ENCODE results near the gene EPOP. TPM values are rescaled to one million over a fixed set of nuclear protein-coding genes. Genes with fewer than 3 reads are reported as not detected.
A peak's percentile ranks its signal among the peaks of the same experiment; 100 is the strongest.

Gene EPOP
- total RNA-seq, 5 donors from 2014 or later (not counting 1 experiment from before 2014, with no cell fraction given) = 0.68 to 1.6 (median 0.90) TPM

GRCh38 chr17:38711792-38712571, 37.2 kb upstream of the EPOP start:
- ChIA-PET CTCF (interaction anchor here in 1 of 2 donors (0.5 kb wide), 1 partner anchor 36 kb away, joined by 3 read pairs; no protein-coding TSS in a partner anchor), POLR2A (no interaction called here)
- Histone ChIP-seq H3K4me3 (ENCODE audit: control insufficient read depth in 1 of 2, extremely low read depth in 1 of 2, low read length in 1 of 2) (no peak overlapping the region), H3K27me3 (replicated peaks in 1 of 2; ENCODE audit: control insufficient read depth in 2 of 2, extremely low read depth in 1 of 2, insufficient read depth in 2 of 2, low read length in 1 of 2) (no peaks in the 10 kb centered on the region), H3K9me3 (no peaks in the 10 kb centered on the region), H3K36me3 (ENCODE audit: control insufficient read depth in 2 of 2, extremely low read depth in 1 of 2, insufficient read depth in 1 of 2, low read length in 1 of 2) (peaks cover 42 to 96% of the 10 kb centered on the region in 2 donors), H3K4me1 (ENCODE audit: control insufficient read depth in 1 of 2, extremely low read depth in 1 of 2, insufficient read depth in 2 of 2, low read length in 2 of 2) (peaks cover 14 to 69% of the 10 kb centered on the region in 2 experiments), H3K27ac (ENCODE audit: low read length) (no peak overlapping the region)
- Mint-ChIP-seq H3K9me3 (no peaks in the 10 kb centered on the region), H3K27me3 (no peaks in the 10 kb centered on the region), H3K4me1 (peaks cover 40 to 51% (median 50%) of the 10 kb centered on the region in 3 donors), H3K4me3 (no peak overlapping the region), H3K36me3 (peaks cover 55% of the 10 kb centered on the region), H3K27ac (peak overlapping the region in 1 of 2 donors; percentile 28)
- WGBS (ENCODE audit: insufficient coverage) = 85% methylated on average over 15 of the region's 26 CpGs
- DNase-seq = no peak
- ATAC-seq (replicated peaks in 1 of 4) = no peak

- WGBS (ENCODE audit: insufficient coverage) = 95% methylated on average over 4 of the region's 5 CpGs
- no peaks in the 10 kb centered on the region for H3K9me3 ChIP-seq
- ChIA-PET POLR2A (no interaction called here), CTCF (interaction anchor here in 1 of 2 donors (0.6 to 1.8 kb wide), 2 partner anchors 17 to 32 kb away, joined by 3 to 6 read pairs; no protein-coding TSS in a partner anchor)
- Mint-ChIP-seq H3K27me3 (no peaks in the 10 kb centered on the region), H3K27ac (peak overlapping the region; percentile 34 to 52), H3K36me3 (peaks cover 51% of the 10 kb centered on the region), H3K4me3 (no peak overlapping the region), H3K4me1 (peaks cover 45 to 58% (median 56%) of the 10 kb centered on the region in 3 donors), H3K9me3 (no peaks in the 10 kb centered on the region)
- no peaks in the 10 kb centered on the region for H3K27me3 ChIP-seq (replicated peaks in 1 of 2; ENCODE audit: control insufficient read depth in 2 of 2, extremely low read depth in 1 of 2, insufficient read depth in 2 of 2, low read length in 1 of 2)
- DNase-seq = no peak
- peaks cover 33 to 86% of the 10 kb centered on the region in 2 donors for H3K36me3 ChIP-seq (ENCODE audit: control insufficient read depth in 2 of 2, extremely low read depth in 1 of 2, insufficient read depth in 1 of 2, low read length in 1 of 2)
- H3K4me3 ChIP-seq (ENCODE audit: control insufficient read depth in 1 of 2, extremely low read depth in 1 of 2, low read length in 1 of 2) = no peak overlapping the region
- peaks cover 14 to 71% of the 10 kb centered on the region in 2 experiments for H3K4me1 ChIP-seq (ENCODE audit: control insufficient read depth in 1 of 2, extremely low read depth in 1 of 2, insufficient read depth in 2 of 2, low read length in 2 of 2)
- H3K27ac ChIP-seq (ENCODE audit: low read length) = no peak overlapping the region
- no peak for ATAC-seq (replicated peaks in 1 of 4)
Observed at GRCh38 chr17:38710985-38711384, 36.2 kb upstream of the EPOP start.

- H3K4me1 ChIP-seq (ENCODE audit: control insufficient read depth in 1 of 2, extremely low read depth in 1 of 2, insufficient read depth in 2 of 2, low read length in 2 of 2) = peaks cover 14 to 69% of the 10 kb centered on the region in 2 experiments
- POLR2A ChIA-PET = no interaction called here
- H3K36me3 Mint-ChIP-seq = peaks cover 47% of the 10 kb centered on the region
Observed at GRCh38 chr17:38710604-38710962, 35.8 kb upstream of the EPOP start.

GRCh38 chr17:38709864-38710603, 35.3 kb upstream of the EPOP start:
- no peaks in the 10 kb centered on the region for H3K27me3 ChIP-seq (replicated peaks in 1 of 2; ENCODE audit: control insufficient read depth in 2 of 2, extremely low read depth in 1 of 2, insufficient read depth in 2 of 2, low read length in 1 of 2)
- H3K4me3 Mint-ChIP-seq = no peak overlapping the region
- H3K27me3 Mint-ChIP-seq = no peaks in the 10 kb centered on the region
- WGBS (ENCODE audit: insufficient coverage) = 89% methylated on average over 11 of the region's 13 CpGs
- peaks cover 14 to 65% of the 10 kb centered on the region in 2 experiments for H3K4me1 ChIP-seq (ENCODE audit: control insufficient read depth in 1 of 2, extremely low read depth in 1 of 2, insufficient read depth in 2 of 2, low read length in 2 of 2)
- peaks cover 45 to 54% (median 54%) of the 10 kb centered on the region in 3 donors for H3K4me1 Mint-ChIP-seq
- no peak overlapping the region for H3K27ac ChIP-seq (ENCODE audit: low read length)
- DNase-seq (no peak), ATAC-seq (replicated peaks in 1 of 4) (no peak)
- CTCF ChIA-PET = interaction anchor here (0.5 to 1.8 kb wide), 2 partner anchors 18 to 32 kb away, joined by 3 to 6 read pairs; no protein-coding TSS in a partner anchor
- H3K27ac Mint-ChIP-seq = peak overlapping the region; percentile 66 to 69
- no peaks in the 10 kb centered on the region for H3K9me3 Mint-ChIP-seq
- POLR2A ChIA-PET = interaction anchor here (0.6 to 0.7 kb wide), 2 partner anchors 15 to 414 kb away, joined by 3 read pairs; no protein-coding TSS in a partner anchor
- H3K36me3 Mint-ChIP-seq = peaks cover 41% of the 10 kb centered on the region
- H3K36me3 ChIP-seq (ENCODE audit: control insufficient read depth in 2 of 2, extremely low read depth in 1 of 2, insufficient read depth in 1 of 2, low read length in 1 of 2) = peaks cover 26 to 77% of the 10 kb centered on the region in 2 donors
- no peak overlapping the region for H3K4me3 ChIP-seq (ENCODE audit: control insufficient read depth in 1 of 2, extremely low read depth in 1 of 2, low read length in 1 of 2)
- no peaks in the 10 kb centered on the region for H3K9me3 ChIP-seq

More at GRCh38 chr17:38710604-38710962, 35.8 kb upstream of the EPOP start:
- no peak overlapping the region for H3K4me3 ChIP-seq (ENCODE audit: control insufficient read depth in 1 of 2, extremely low read depth in 1 of 2, low read length in 1 of 2)
- H3K9me3 ChIP-seq = no peaks in the 10 kb centered on the region
- CTCF ChIA-PET = interaction anchor here (0.5 to 1.8 kb wide), 3 partner anchors 18 to 32 kb away, joined by 3 to 6 read pairs (median 3); no protein-coding TSS in a partner anchor
- H3K27me3 ChIP-seq (replicated peaks in 1 of 2; ENCODE audit: control insufficient read depth in 2 of 2, extremely low read depth in 1 of 2, insufficient read depth in 2 of 2, low read length in 1 of 2) = no peaks in the 10 kb centered on the region
- ATAC-seq (replicated peaks in 1 of 4) = no peak
- Mint-ChIP-seq H3K4me1 (peaks cover 45 to 56% (median 54%) of the 10 kb centered on the region in 3 donors), H3K27me3 (no peaks in the 10 kb centered on the region), H3K4me3 (no peak overlapping the region), H3K27ac (peak overlapping the region; percentile 66 to 69), H3K9me3 (no peaks in the 10 kb centered on the region)
- no peak overlapping the region for H3K27ac ChIP-seq (ENCODE audit: low read length)
- DNase-seq = no peak
- WGBS (ENCODE audit: insufficient coverage) = 100% methylated on average over 3 of the region's 3 CpGs
- peaks cover 31 to 82% of the 10 kb centered on the region in 2 donors for H3K36me3 ChIP-seq (ENCODE audit: control insufficient read depth in 2 of 2, extremely low read depth in 1 of 2, insufficient read depth in 1 of 2, low read length in 1 of 2)

GRCh38 chr17:38709104-38709820, 34.5 kb upstream of the EPOP start:
- no peaks in the 10 kb centered on the region for H3K9me3 ChIP-seq
- no peak overlapping the region for H3K4me3 Mint-ChIP-seq
- H3K4me3 ChIP-seq (ENCODE audit: control insufficient read depth in 1 of 2, extremely low read depth in 1 of 2, low read length in 1 of 2) = no peak overlapping the region
- peaks cover 26 to 71% of the 10 kb centered on the region in 2 donors for H3K36me3 ChIP-seq (ENCODE audit: control insufficient read depth in 2 of 2, extremely low read depth in 1 of 2, insufficient read depth in 1 of 2, low read length in 1 of 2)
- CTCF ChIA-PET = interaction anchor here (0.6 to 1.8 kb wide), 3 partner anchors 13 to 25 kb away, joined by 4 to 6 read pairs (median 6); no protein-coding TSS in a partner anchor
- no peak for DNase-seq
- ATAC-seq (replicated peaks in 1 of 4) = no peak
- POLR2A ChIA-PET = interaction anchor here (0.6 to 0.7 kb wide), 2 partner anchors 14 to 415 kb away, joined by 3 read pairs; no protein-coding TSS in a partner anchor
- H3K27me3 ChIP-seq (replicated peaks in 1 of 2; ENCODE audit: control insufficient read depth in 2 of 2, extremely low read depth in 1 of 2, insufficient read depth in 2 of 2, low read length in 1 of 2) = no peaks in the 10 kb centered on the region
- WGBS (ENCODE audit: insufficient coverage) = 97% methylated on average over 7 of the region's 18 CpGs
- peaks cover 47 to 58% (median 54%) of the 10 kb centered on the region in 3 donors for H3K4me1 Mint-ChIP-seq
- H3K27ac Mint-ChIP-seq = peak overlapping the region; percentile 12 to 69
- H3K36me3 Mint-ChIP-seq = peaks cover 37% of the 10 kb centered on the region
- H3K4me1 ChIP-seq (ENCODE audit: control insufficient read depth in 1 of 2, extremely low read depth in 1 of 2, insufficient read depth in 2 of 2, low read length in 2 of 2) = peaks cover 14 to 70% of the 10 kb centered on the region in 2 experiments
- no peaks in the 10 kb centered on the region for H3K27me3 Mint-ChIP-seq
- H3K9me3 Mint-ChIP-seq = no peaks in the 10 kb centered on the region
- no peak overlapping the region for H3K27ac ChIP-seq (ENCODE audit: low read length)
